ENCODE measurements around the gene ZNF688. TPM values are rescaled to one million over a fixed set of nuclear protein-coding genes. Genes with fewer than 3 reads are reported as not detected.

Gene ZNF688
- total and polyA plus RNA-seq, 2 of the 8 experiments (the other 6 are each of a cell fraction or from before 2014, with no cell fraction given), result 2.7 to 3.5 TPM

DNA sequence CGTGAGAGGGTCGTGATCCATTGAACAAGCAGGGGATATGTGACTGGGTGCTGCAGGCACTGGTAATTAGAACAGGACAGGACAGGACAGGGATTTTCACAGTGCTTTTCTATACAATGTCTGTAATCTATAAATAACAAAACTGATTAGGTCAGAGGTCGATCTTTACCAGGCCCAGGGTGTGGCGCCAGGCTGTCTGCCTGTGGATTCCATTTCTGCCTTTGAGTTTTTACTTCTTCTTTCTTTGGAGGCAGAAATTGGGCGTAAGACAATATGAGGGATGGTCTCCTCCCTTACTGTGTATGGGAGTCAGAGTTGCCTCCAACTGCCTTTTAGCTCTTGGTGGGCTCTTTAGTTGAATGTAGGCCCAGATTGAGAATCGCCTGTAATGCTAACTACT is 11.8 kb downstream of the ZNF688 start (continued):
- TF ChIP-seq NANOG (IDR thresholded peaks at IDR 0.05; ENCODE audit: insufficient read depth, low read depth, low read length, poor library complexity, severe bottlenecking), result no peak
- TF ChIP-seq SIX5 (IDR thresholded peaks at IDR 0.05; ENCODE audit: low read depth, low read length), result no peak
- TF ChIP-seq YY1 (IDR thresholded peaks at IDR 0.05; ENCODE audit: low read depth, low read length), result no peak
- TF ChIP-seq TCF12 (IDR thresholded peaks at IDR 0.05; ENCODE audit: low read depth, low read length), result no peak
- TF ChIP-seq SP4 (IDR thresholded peaks at IDR 0.05; ENCODE audit: low read length), result no peak
- TF ChIP-seq, protein P1, sequence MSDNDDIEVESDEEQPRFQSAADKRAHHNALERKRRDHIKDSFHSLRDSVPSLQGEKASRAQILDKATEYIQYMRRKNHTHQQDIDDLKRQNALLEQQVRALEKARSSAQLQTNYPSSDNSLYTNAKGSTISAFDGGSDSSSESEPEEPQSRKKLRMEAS (IDR thresholded peaks at IDR 0.05), result no peak
- TF ChIP-seq PHF8 (conservative IDR thresholded peaks at IDR 0.05; ENCODE audit: low read depth, low read length), result no peak

Data from H1 (cell line).